Measurements from ENCODE around the gene GBE1. TPM values are rescaled to one million over a fixed set of nuclear protein-coding genes. Genes with fewer than 3 reads are reported as not detected.

Gene GBE1
- total RNA-seq, 1 donor from 2014 or later = 32.5 TPM

- DNase-seq (no peak), ATAC-seq (ENCODE audit: low read depth) (no peak)
- H3K4me3 Mint-ChIP-seq = no peak overlapping the region
- H3K27me3 Mint-ChIP-seq = no peaks in the 10 kb centered on the region
- peaks cover 8% of the 10 kb centered on the region for H3K4me1 Mint-ChIP-seq
- H3K9me3 Mint-ChIP-seq = no peaks in the 10 kb centered on the region
- TF ChIP-seq CTCF (IDR thresholded peaks at IDR 0.05) = no peak
- ChIA-PET CTCF (no interaction called here), POLR2A (no interaction called here)
- H3K36me3 Mint-ChIP-seq (ENCODE audit: low read depth) = peaks cover 5% of the 10 kb centered on the region
- no peak overlapping the region for H3K27ac Mint-ChIP-seq
- intact Hi-C loops (cut with micrococcal nuclease) = no loop called here
Measured at GRCh38 chr3:81734742-81735141, 26.7 kb downstream of the GBE1 start.

- CTCF ChIA-PET = no interaction called here
- Mint-ChIP-seq H3K9me3 (no peaks in the 10 kb centered on the region), H3K4me3 (no peak overlapping the region), H3K36me3 (ENCODE audit: low read depth) (no peaks in the 10 kb centered on the region), H3K4me1 (peaks cover 8% of the 10 kb centered on the region), H3K27me3 (no peaks in the 10 kb centered on the region), H3K27ac (no peak overlapping the region)
- TF ChIP-seq CTCF (IDR thresholded peaks at IDR 0.05) = no peak
- intact Hi-C loops (cut with micrococcal nuclease) = no loop called here
- no peak for DNase-seq
- ATAC-seq (ENCODE audit: low read depth) = no peak
- POLR2A ChIA-PET = no interaction called here
Measured at GRCh38 chr3:81732642-81733041, 28.8 kb downstream of the GBE1 start.

- DNase-seq (no peak), ATAC-seq (ENCODE audit: low read depth) (no peak)
- Mint-ChIP-seq H3K27ac (no peak overlapping the region), H3K4me3 (no peak overlapping the region), H3K4me1 (peaks cover 11% of the 10 kb centered on the region), H3K27me3 (no peaks in the 10 kb centered on the region), H3K9me3 (no peaks in the 10 kb centered on the region), H3K36me3 (ENCODE audit: low read depth) (no peaks in the 10 kb centered on the region)
- ChIA-PET CTCF (no interaction called here), POLR2A (no interaction called here)
- intact Hi-C loops (cut with micrococcal nuclease) = no loop called here
- TF ChIP-seq CTCF (IDR thresholded peaks at IDR 0.05) = no peak
Measured at GRCh38 chr3:81728766-81729544, 32.5 kb downstream of the GBE1 start.

GRCh38 chr3:81726735-81727134 lies 34.7 kb downstream of the GBE1 start:
- Mint-ChIP-seq H3K4me1 (peaks cover 15% of the 10 kb centered on the region), H3K4me3 (no peak overlapping the region), H3K9me3 (no peaks in the 10 kb centered on the region), H3K36me3 (ENCODE audit: low read depth) (no peaks in the 10 kb centered on the region), H3K27ac (no peak overlapping the region), H3K27me3 (no peaks in the 10 kb centered on the region)
- ChIA-PET POLR2A (no interaction called here), CTCF (no interaction called here)
- ATAC-seq (ENCODE audit: low read depth) = no peak
- DNase-seq = no peak
- intact Hi-C loops (cut with micrococcal nuclease) = no loop called here
- no peak for TF ChIP-seq CTCF (IDR thresholded peaks at IDR 0.05)

GRCh38 chr3:81726132-81726531 lies 35.3 kb downstream of the GBE1 start:
- TF ChIP-seq CTCF (IDR thresholded peaks at IDR 0.05) = no peak
- no peak overlapping the region for H3K27ac Mint-ChIP-seq
- no peaks in the 10 kb centered on the region for H3K9me3 Mint-ChIP-seq
- DNase-seq = no peak
- no peaks in the 10 kb centered on the region for H3K27me3 Mint-ChIP-seq
- intact Hi-C loops (cut with micrococcal nuclease) = no loop called here
- ChIA-PET POLR2A (no interaction called here), CTCF (no interaction called here)
- no peaks in the 10 kb centered on the region for H3K36me3 Mint-ChIP-seq (ENCODE audit: low read depth)
- H3K4me3 Mint-ChIP-seq = no peak overlapping the region
- peaks cover 11% of the 10 kb centered on the region for H3K4me1 Mint-ChIP-seq
- no peak for ATAC-seq (ENCODE audit: low read depth)

Data from activated B cell treated with CpG ODN at 0.5 μM for 24 hours (primary cell).